HepG2 (cell line): ENCODE results near the gene HYOU1. TPM values are rescaled to one million over a fixed set of nuclear protein-coding genes. Genes with fewer than 3 reads are reported as not detected.
A peak's percentile ranks its signal among the peaks of the same experiment; 100 is the strongest.

Experiments used
- ARHGAP35 ChIP-seq: sonication (generic); formaldehyde crosslinking; IDR thresholded peaks from 2 replicates; pipeline ENCODE4 v1.9.0; 2022; ENCODE audit warnings: mild to moderate bottlenecking, inconsistent platforms, moderate library complexity, missing genetic modification reagents, borderline replicate concordance
- BHLHE40 ChIP-seq: IDR thresholded peaks from 2 replicates; pipeline ENCODE4 v1.6.1; 2011; ENCODE audit warnings: low read length, improper control_type of control experiment
- CREBL2 ChIP-seq: sonication (generic); formaldehyde crosslinking; IDR thresholded peaks from 2 replicates; pipeline ENCODE4 v1.8.1; 2023; ENCODE audit warnings: missing genetic modification reagents, mild to moderate bottlenecking, borderline replicate concordance
- FOXA3 ChIP-seq: IDR thresholded peaks from 2 replicates; pipeline ENCODE4 v1.6.1; 2016; ENCODE audit warnings: missing genetic modification reagents, missing compliant biosample characterization
- KMT2A ChIP-seq: sonication (generic); formaldehyde crosslinking; IDR thresholded peaks from 2 replicates; pipeline ENCODE4 v1.4.0; 2020; ENCODE audit warnings: missing genetic modification reagents
- MED1 ChIP-seq: sonication (generic); formaldehyde crosslinking; IDR thresholded peaks from 2 replicates; pipeline ENCODE4 v1.4.0; 2020; ENCODE audit warnings: missing genetic modification reagents
- NFE2L1 ChIP-seq: sonication (generic); formaldehyde crosslinking; IDR thresholded peaks from 2 replicates; pipeline ENCODE4 v1.4.0; 2020; ENCODE audit warnings: missing genetic modification reagents, mild to moderate bottlenecking, borderline replicate concordance
- NKX3-1 ChIP-seq: sonication (generic); formaldehyde crosslinking; IDR thresholded peaks from 2 replicates; pipeline ENCODE4 v1.5.0; 2020; ENCODE audit warnings: missing genetic modification reagents
- NR2C2 ChIP-seq: sonication (generic); formaldehyde crosslinking; IDR thresholded peaks from 2 replicates; pipeline ENCODE4 v1.4.0; 2020; ENCODE audit warnings: missing genetic modification reagents, mild to moderate bottlenecking, moderate library complexity, borderline replicate concordance
- PHF8 ChIP-seq: sonication (generic); formaldehyde crosslinking; IDR thresholded peaks from 2 replicates; pipeline ENCODE4 v1.5.0; 2020; ENCODE audit warnings: missing genetic modification reagents
- PPARG ChIP-seq: conservative IDR thresholded peaks from 2 replicates; pipeline ENCODE4 v1.6.1; 2016; ENCODE audit warnings: missing biosample characterization, missing genetic modification reagents
- REL ChIP-seq: sonication (generic); formaldehyde crosslinking; conservative IDR thresholded peaks from 2 replicates; pipeline ENCODE4 v1.8.0; 2022; ENCODE audit warnings: mild to moderate bottlenecking, missing genetic modification reagents, moderate library complexity
- SALL1 ChIP-seq: sonication (generic); formaldehyde crosslinking; IDR thresholded peaks from 2 replicates; pipeline ENCODE4 v1.8.0; 2022; ENCODE audit warnings: mild to moderate bottlenecking, missing genetic modification reagents
- SPEN ChIP-seq: sonication (generic); formaldehyde crosslinking; IDR thresholded peaks from 2 replicates; pipeline ENCODE4 v1.5.1; 2020; ENCODE audit warnings: low read depth, mild to moderate bottlenecking, missing genetic modification reagents
- SSRP1 ChIP-seq: IDR thresholded peaks from 2 replicates; pipeline ENCODE4 v1.6.1; 2016; ENCODE audit warnings: control low read depth
- TARDBP ChIP-seq: sonication (generic); formaldehyde crosslinking; IDR thresholded peaks from 2 replicates; pipeline ENCODE4 v1.8.0; 2022; ENCODE audit warnings: mild to moderate bottlenecking, missing genetic modification reagents
- YEATS4 ChIP-seq: sonication (generic); formaldehyde crosslinking; IDR thresholded peaks from 2 replicates; pipeline ENCODE4 v1.4.0; 2020; ENCODE audit warnings: missing genetic modification reagents, borderline replicate concordance
- ZBTB44 ChIP-seq: sonication (generic); formaldehyde crosslinking; IDR thresholded peaks from 2 replicates; pipeline ENCODE4 v1.4.0; 2020; ENCODE audit warnings: missing genetic modification reagents
- ZNF224 ChIP-seq: sonication (generic); formaldehyde crosslinking; IDR thresholded peaks from 2 replicates; pipeline ENCODE4 v1.5.0; 2020; ENCODE audit warnings: mild to moderate bottlenecking, missing genetic modification reagents
- ZNF260 ChIP-seq: sonication (generic); formaldehyde crosslinking; IDR thresholded peaks from 2 replicates; pipeline ENCODE4 v1.4.0; 2020; ENCODE audit warnings: missing genetic modification reagents, low read depth, mild to moderate bottlenecking, borderline replicate concordance
- ZNF280B ChIP-seq: sonication (generic); formaldehyde crosslinking; IDR thresholded peaks from 2 replicates; pipeline ENCODE4 v1.5.0; 2020; ENCODE audit warnings: missing genetic modification reagents, mild to moderate bottlenecking, borderline replicate concordance
- ZNF317 ChIP-seq: sonication (generic); formaldehyde crosslinking; IDR thresholded peaks from 2 replicates; pipeline ENCODE4 v1.5.0; 2020; ENCODE audit warnings: mild to moderate bottlenecking, missing genetic modification reagents
- ZNF709 ChIP-seq: sonication (generic); formaldehyde crosslinking; IDR thresholded peaks from 2 replicates; pipeline ENCODE4 v1.5.0; 2020; ENCODE audit warnings: mild to moderate bottlenecking, missing genetic modification reagents
- polyA plus RNA-seq, 8 experiments: library from polyadenylated mRNA; depleted of rRNA in 3 of 8; stranded (reverse) in 7 of 8; unstranded in 1 of 8; fragments of >200 nt; fragmentation: Illumina TruSeq in 4 of 8; extraction: Trizol in 4 of 8; gene quantifications; 2 replicates each; pipeline versions ENCODE4 v1.2.1 to v1.2.3, GENCODE V29; 2011 to 2016; ENCODE audit warnings: low read depth in 4 of 8, missing spikeins in 1 of 8, mixed read lengths in 1 of 8; ENCODE audit not compliant: insufficient read depth in 1 of 8
- total RNA-seq, 5 experiments: library from RNA; depleted of rRNA; stranded (reverse); fragments of >200 nt; fragmentation: Illumina TruSeq; extraction: Trizol; gene quantifications; 2 replicates each; pipeline ENCODE4 v1.2.3, GENCODE V29; 2016; ENCODE audit warnings: low read depth in 1 of 5
- TF ChIP-seq, protein P1 (sequence below): sonication (generic); formaldehyde crosslinking; IDR thresholded peaks from 2 replicates; pipeline ENCODE4 v1.9.0; 2021; ENCODE audit warnings: missing genetic modification reagents, mild to moderate bottlenecking, borderline replicate concordance

Gene HYOU1
- total and polyA plus RNA-seq, 2 of the 13 experiments (the other 11 are each of a cell fraction or from before 2014, with no cell fraction given), result 127 to 155 TPM

DNA sequence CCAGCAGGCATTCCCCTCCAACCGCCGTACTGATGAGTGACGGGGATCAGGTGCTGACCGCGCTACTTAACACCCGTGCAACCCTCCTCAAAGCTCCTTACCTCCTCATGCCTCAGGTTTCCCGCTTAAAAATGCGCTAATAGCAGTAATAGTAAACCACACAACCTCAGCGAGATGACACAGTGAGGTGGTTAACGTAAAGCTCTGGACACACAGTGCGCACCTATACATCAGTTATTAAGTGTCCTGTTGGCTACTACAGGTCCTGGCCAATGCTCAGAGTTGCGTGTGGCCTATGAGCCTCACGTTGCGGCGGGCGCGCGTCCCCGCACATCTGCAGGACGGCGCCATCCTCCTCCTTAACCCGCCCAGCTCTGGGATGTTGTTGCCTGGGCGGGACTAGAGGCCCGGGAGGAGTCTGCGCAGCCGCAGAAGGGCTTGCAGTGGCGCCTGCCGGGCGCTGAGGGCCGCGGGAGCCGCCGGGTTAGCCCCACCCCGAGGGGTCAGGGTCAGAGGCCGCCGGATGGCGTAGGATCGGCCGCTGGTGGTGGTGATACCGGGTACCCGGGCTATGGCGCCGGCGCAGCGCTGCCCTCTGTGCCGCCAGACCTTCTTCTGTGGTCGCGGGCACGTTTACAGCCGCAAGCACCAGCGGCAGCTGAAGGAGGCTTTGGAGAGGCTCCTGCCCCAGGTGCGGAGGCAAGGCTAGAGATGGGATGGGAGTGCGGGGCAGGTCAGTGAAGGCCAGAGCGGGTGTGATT is 59.2 kb downstream of the HYOU1 start, which contains the start of gene CENATAC (continued):
- TF ChIP-seq REL, result peak; percentile 89; the same call in 1 of the 2 replicates
- peak; percentile 79; the same call in 1 of the 2 replicates for TF ChIP-seq CREBL2
- peak; percentile 65; the same call in 1 of the 2 replicates for TF ChIP-seq YEATS4
- TF ChIP-seq FOXA3, result peak; percentile 17; the same call in 1 of the 2 replicates
- TF ChIP-seq ZNF260 (CRISPR knock-in tag), result no peak
- peak; percentile 43; the same call in 1 of the 2 replicates for TF ChIP-seq ZNF709 (CRISPR knock-in tag)
- peak; percentile 21; the same call in 1 of the 2 replicates for TF ChIP-seq TARDBP (CRISPR knock-in tag)
- no peak for TF ChIP-seq ARHGAP35 (CRISPR knock-in tag)
- peak; percentile 36; the same call in 1 of the 2 replicates for TF ChIP-seq PPARG (CRISPR knock-in tag)
- peak; percentile 56 for TF ChIP-seq MED1 (CRISPR knock-in tag)
- peak; percentile 84 for TF ChIP-seq SPEN (CRISPR knock-in tag)
- TF ChIP-seq NR2C2 (CRISPR knock-in tag), result peak; percentile 99
- peak; percentile 92 for TF ChIP-seq KMT2A (CRISPR knock-in tag)
- TF ChIP-seq BHLHE40, result 0 out of 2 replicates have a peak, but pooled peaks have one; percentile 8
- TF ChIP-seq PHF8 (CRISPR knock-in tag), result peak; percentile 94
- TF ChIP-seq ZNF224 (CRISPR knock-in tag), result peak; percentile 98
- TF ChIP-seq, protein P1, sequence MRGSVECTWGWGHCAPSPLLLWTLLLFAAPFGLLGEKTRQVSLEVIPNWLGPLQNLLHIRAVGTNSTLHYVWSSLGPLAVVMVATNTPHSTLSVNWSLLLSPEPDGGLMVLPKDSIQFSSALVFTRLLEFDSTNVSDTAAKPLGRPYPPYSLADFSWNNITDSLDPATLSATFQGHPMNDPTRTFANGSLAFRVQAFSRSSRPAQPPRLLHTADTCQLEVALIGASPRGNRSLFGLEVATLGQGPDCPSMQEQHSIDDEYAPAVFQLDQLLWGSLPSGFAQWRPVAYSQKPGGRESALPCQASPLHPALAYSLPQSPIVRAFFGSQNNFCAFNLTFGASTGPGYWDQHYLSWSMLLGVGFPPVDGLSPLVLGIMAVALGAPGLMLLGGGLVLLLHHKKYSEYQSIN (CRISPR knock-in tag), result no peak
- TF ChIP-seq SSRP1 (CRISPR knock-in tag), result peak; percentile 68; the same call in 1 of the 2 replicates
- peak; percentile 37; the same call in 1 of the 2 replicates for TF ChIP-seq ZNF280B (CRISPR knock-in tag)
- no peak for TF ChIP-seq NKX3-1 (CRISPR knock-in tag)
- TF ChIP-seq SALL1 (CRISPR knock-in tag), result peak; percentile 63
- peak; percentile 36; the same call in 1 of the 2 replicates for TF ChIP-seq NFE2L1 (CRISPR knock-in tag)
- no peak for TF ChIP-seq ZNF317 (CRISPR knock-in tag)
- no peak for TF ChIP-seq ZBTB44 (CRISPR knock-in tag)
